ENCODE measurements around the gene HTATIP2.

The HTATIP2 gene

GRCh38 chr11:20363500-20364340 is at the start of gene HTATIP2:
Gene HTATIP2 (plus strand): TSS chr11:20363714. CDS start chr11:20364238, 524 bp downstream.
- Histone ChIP-seq H3K27me3 (ENCODE audit: low read depth) (no peaks in the 10 kb centered on the region), H3K4me3 (no peak within 1 kb of the TSS), H3K4me1 (peaks cover 13% of the 10 kb centered on the region), H3K9me3 (no peaks in the 10 kb centered on the region), H3K36me3 (replicated peaks) (no peaks in the 10 kb centered on the region)
- no peak for DNase-seq (ENCODE audit: low spot score in 2 of 2)
- in situ Hi-C loops (cut with MboI; ENCODE audit: low sequenced_read_pairs), result loop anchor here (25.0 kb wide), 1 partner anchor 249 kb away; no protein-coding TSS in a partner anchor

DNA sequence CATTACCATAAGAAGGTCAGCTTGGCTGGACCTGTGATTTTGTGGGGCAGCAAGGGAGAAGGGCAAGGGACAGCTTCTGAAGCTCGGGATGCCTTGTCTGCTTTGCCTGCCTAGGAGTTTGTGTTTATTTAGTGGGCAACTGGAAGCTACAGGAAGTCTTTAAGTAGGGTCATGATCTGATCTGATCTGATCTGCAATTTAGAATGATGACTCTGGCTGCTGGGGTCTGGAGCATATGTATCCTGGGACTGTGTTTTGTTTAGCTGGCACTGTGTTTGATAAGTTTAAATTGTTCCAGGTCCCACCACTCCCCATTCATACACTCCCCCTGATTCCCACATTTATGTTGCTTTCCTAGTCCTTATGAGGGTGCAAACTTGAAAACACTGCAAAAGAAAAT is 47.7 kb upstream of the HTATIP2 start:
- Histone ChIP-seq H3K36me3 (replicated peaks) (no peaks in the 10 kb centered on the region), H3K4me3 (no peak overlapping the region), H3K4me1 (no peaks in the 10 kb centered on the region), H3K27me3 (ENCODE audit: low read depth) (no peaks in the 10 kb centered on the region), H3K9me3 (no peaks in the 10 kb centered on the region)
- in situ Hi-C loops (cut with MboI; ENCODE audit: low sequenced_read_pairs), result no loop called here
- no peak for DNase-seq (ENCODE audit: low spot score in 2 of 2)

DNA sequence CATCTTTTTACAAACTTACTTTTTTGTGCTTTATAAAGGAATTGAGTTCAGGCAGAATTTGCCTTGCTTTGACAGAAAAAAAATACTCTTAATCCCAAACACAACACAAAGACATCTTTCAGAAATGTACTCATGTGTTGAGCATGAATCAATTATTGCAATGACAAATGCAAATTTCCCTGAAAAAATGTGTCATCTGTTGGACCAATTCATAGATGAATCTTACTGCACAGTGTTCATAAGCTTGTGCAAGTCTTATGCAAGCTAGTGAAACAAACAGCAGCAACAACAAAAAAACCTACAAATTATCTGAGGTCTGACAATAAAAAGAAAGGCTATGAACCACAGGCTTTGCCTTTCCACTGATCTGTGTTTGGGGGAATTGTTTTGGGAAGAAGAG is 42.3 kb upstream of the HTATIP2 start:
- no peak for DNase-seq (ENCODE audit: low spot score in 2 of 2)
- in situ Hi-C loops (cut with MboI; ENCODE audit: low sequenced_read_pairs), result no loop called here
- 0 out of 2 replicates have a peak, but pooled peaks cover 6% of the 10 kb centered on the region for H3K27me3 ChIP-seq (ENCODE audit: low read depth)

DNA sequence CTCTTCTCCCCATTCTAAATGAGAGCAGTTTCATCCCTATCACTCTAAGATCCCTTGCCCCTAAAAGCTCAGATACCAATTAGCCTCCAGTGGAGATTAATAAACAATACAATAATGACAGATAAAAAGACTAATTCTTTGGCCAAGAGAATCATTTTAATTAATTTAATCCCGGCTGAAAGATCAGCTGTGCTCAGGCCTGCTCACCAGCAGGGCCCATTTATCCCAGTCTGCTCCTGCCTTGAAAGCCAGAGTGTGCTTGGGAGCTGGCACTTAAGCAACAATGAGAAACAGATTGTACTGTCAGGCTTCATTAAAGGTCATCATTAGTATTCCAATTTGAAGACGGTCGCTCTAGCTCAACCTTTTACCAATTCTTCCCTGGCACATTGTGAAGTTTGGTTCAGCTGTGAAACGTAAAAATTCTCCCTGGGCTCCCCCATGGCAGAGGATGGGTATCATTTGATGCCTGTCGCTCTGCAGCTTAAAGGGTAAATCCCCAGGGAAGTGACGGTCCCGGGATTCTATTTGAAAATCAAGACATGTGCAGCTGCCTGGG is 36.1 kb upstream of the HTATIP2 start:
- Histone ChIP-seq H3K36me3 (replicated peaks) (no peaks in the 10 kb centered on the region), H3K4me1 (no peaks in the 10 kb centered on the region), H3K4me3 (no peak overlapping the region), H3K9me3 (no peaks in the 10 kb centered on the region), H3K27me3 (ENCODE audit: low read depth) (peaks cover 6% of the 10 kb centered on the region)
- in situ Hi-C loops (cut with MboI; ENCODE audit: low sequenced_read_pairs), result no loop called here
- DNase-seq (ENCODE audit: low spot score in 2 of 2), result no peak

More for the DNA sequence above, 42.3 kb upstream of the HTATIP2 start:
- Histone ChIP-seq H3K36me3 (replicated peaks) (no peaks in the 10 kb centered on the region), H3K4me3 (no peak overlapping the region), H3K4me1 (no peaks in the 10 kb centered on the region), H3K9me3 (no peaks in the 10 kb centered on the region)

GRCh38 chr11:20336056-20336455 is 27.5 kb upstream of the HTATIP2 start:
- no peaks in the 10 kb centered on the region for H3K36me3 ChIP-seq (replicated peaks)
- DNase-seq (ENCODE audit: low spot score in 2 of 2), result no peak
- H3K4me1 ChIP-seq, result no peaks in the 10 kb centered on the region
- peaks cover 22% of the 10 kb centered on the region for H3K27me3 ChIP-seq (ENCODE audit: low read depth)
- H3K9me3 ChIP-seq, result no peaks in the 10 kb centered on the region
- in situ Hi-C loops (cut with MboI; ENCODE audit: low sequenced_read_pairs), result no loop called here
- no peak overlapping the region for H3K4me3 ChIP-seq

DNA sequence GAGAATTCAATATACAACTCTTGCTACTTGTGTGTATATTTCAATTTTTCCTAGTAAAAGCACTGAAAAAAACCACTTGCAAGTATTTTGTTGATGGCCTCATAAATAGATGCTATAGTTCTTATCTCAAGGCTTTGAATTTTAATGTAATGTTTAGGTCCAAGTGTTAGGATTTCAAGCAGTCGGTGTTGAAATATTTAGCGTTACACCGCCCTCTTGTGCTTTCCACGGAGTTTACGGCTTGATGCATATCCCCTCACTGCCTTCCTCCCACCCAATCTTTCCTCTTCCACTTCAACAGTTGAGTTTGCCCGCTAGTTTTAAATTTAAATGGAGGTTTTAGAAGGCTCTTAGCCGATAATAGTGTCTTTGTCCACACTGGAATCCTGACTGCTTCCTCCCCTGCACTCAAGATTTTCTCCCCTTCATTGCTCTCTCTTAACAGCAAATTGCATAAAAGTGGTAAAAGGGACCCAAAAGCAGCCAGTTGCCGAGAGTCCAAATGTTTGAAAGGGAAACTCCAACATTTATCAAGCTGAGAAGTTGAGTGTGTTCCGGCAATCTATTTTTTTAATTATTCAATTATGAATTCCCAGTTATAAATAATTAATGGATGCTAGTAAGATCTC is 25.9 kb upstream of the HTATIP2 start:
- H3K27me3 ChIP-seq (ENCODE audit: low read depth), result peaks cover 16% of the 10 kb centered on the region
- no peaks in the 10 kb centered on the region for H3K9me3 ChIP-seq
- peak; percentile 62 to 68 for DNase-seq (ENCODE audit: low spot score in 2 of 2)
- in situ Hi-C loops (cut with MboI; ENCODE audit: low sequenced_read_pairs), result no loop called here
- no peak overlapping the region for H3K4me3 ChIP-seq
- H3K4me1 ChIP-seq, result no peaks in the 10 kb centered on the region
- no peaks in the 10 kb centered on the region for H3K36me3 ChIP-seq (replicated peaks)

- peak in 1 of 2 experiments; percentile 52 for DNase-seq (ENCODE audit: low spot score in 2 of 2)
- in situ Hi-C loops (cut with MboI; ENCODE audit: low sequenced_read_pairs), result loop anchor here (5.0 to 10.0 kb wide), 2 partner anchors 215 to 398 kb away; no protein-coding TSS in a partner anchor
- H3K9me3 ChIP-seq, result no peaks in the 10 kb centered on the region
- no peak overlapping the region for H3K4me3 ChIP-seq
- H3K4me1 ChIP-seq, result no peaks in the 10 kb centered on the region
- no peaks in the 10 kb centered on the region for H3K36me3 ChIP-seq (replicated peaks)
- peaks cover 31% of the 10 kb centered on the region for H3K27me3 ChIP-seq (ENCODE audit: low read depth)
Measured at GRCh38 chr11:20342347-20343141, 21.0 kb upstream of the HTATIP2 start.

GRCh38 chr11:20351136-20351535 is 12.4 kb upstream of the HTATIP2 start:
- no peak for DNase-seq (ENCODE audit: low spot score in 2 of 2)
- H3K9me3 ChIP-seq, result no peaks in the 10 kb centered on the region
- no peaks in the 10 kb centered on the region for H3K36me3 ChIP-seq (replicated peaks)
- in situ Hi-C loops (cut with MboI; ENCODE audit: low sequenced_read_pairs), result loop anchor here (25.0 kb wide), 1 partner anchor 261 kb away; no protein-coding TSS in a partner anchor
- no peak overlapping the region for H3K4me3 ChIP-seq
- peaks cover 3% of the 10 kb centered on the region; the same call in 1 of the 2 replicates for H3K27me3 ChIP-seq (ENCODE audit: low read depth)
- H3K4me1 ChIP-seq, result no peaks in the 10 kb centered on the region

DNA sequence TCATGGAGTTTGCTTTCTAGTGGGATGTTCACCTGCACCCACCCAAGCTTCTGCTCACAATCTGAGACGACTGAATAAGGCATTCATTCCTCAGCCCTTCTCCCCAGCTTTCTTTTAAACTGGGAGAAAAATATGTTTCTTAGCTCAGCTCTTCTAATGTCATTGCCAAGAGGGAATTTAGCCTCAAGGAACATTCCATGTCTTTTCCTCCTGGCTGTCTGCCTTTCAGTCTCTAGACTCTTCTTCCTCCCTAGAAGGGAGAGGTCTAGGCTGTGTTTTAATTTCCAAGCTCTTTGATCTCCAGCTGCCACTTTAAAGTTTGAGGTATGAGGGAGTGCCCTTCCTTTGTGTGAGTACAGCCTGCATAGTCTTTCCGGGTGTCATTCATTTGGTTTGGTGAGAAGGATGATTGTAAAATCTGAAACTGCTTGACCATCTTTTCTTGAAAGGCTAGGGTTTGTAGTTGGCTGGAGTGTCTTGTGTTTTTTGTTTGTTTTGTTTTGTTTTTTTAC is 11.7 kb upstream of the HTATIP2 start:
- no peak overlapping the region for H3K4me3 ChIP-seq
- H3K4me1 ChIP-seq, result no peaks in the 10 kb centered on the region
- in situ Hi-C loops (cut with MboI; ENCODE audit: low sequenced_read_pairs), result loop anchor here (25.0 kb wide), 1 partner anchor 260 kb away; no protein-coding TSS in a partner anchor
- no peaks in the 10 kb centered on the region for H3K36me3 ChIP-seq (replicated peaks)
- peaks cover 3% of the 10 kb centered on the region; the same call in 1 of the 2 replicates for H3K27me3 ChIP-seq (ENCODE audit: low read depth)
- no peaks in the 10 kb centered on the region for H3K9me3 ChIP-seq
- DNase-seq (ENCODE audit: low spot score in 2 of 2), result no peak

DNA sequence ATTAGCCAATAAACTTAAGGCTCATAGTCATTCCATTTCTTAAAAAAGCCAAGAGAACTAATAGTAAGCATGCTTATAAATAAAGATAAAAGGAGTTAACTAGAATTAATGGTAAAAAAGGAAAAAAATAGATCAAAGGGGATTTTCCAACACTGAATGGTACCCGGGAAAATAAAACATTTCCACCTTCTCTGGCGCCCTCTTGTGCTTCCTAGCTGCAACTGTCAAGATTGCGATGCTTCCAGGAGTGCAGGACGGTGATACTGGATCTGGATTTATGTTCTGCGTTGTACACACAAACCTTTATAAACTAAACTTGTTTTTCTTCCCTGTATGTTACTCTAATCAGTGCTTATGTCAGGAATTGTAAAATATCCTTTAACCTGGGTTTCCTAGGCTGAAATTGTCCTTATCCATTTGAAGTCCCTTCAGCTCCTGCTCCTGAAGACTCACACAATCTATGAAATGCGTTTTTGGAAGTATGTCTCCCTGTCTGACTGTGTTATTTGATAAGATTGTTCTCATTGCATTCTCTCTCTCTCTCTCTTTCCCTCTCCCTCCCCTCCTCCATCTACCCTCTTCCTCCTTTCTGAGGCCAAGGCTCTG is 9.6 kb upstream of the HTATIP2 start:
- Histone ChIP-seq H3K4me3 (no peak overlapping the region), H3K27me3 (ENCODE audit: low read depth) (no peaks in the 10 kb centered on the region), H3K4me1 (no peaks in the 10 kb centered on the region), H3K36me3 (replicated peaks) (no peaks in the 10 kb centered on the region), H3K9me3 (no peaks in the 10 kb centered on the region)
- in situ Hi-C loops (cut with MboI; ENCODE audit: low sequenced_read_pairs), result loop anchor here (25.0 kb wide), 1 partner anchor 258 kb away; no protein-coding TSS in a partner anchor
- DNase-seq (ENCODE audit: low spot score in 2 of 2), result peak; percentile 35 to 67

DNA sequence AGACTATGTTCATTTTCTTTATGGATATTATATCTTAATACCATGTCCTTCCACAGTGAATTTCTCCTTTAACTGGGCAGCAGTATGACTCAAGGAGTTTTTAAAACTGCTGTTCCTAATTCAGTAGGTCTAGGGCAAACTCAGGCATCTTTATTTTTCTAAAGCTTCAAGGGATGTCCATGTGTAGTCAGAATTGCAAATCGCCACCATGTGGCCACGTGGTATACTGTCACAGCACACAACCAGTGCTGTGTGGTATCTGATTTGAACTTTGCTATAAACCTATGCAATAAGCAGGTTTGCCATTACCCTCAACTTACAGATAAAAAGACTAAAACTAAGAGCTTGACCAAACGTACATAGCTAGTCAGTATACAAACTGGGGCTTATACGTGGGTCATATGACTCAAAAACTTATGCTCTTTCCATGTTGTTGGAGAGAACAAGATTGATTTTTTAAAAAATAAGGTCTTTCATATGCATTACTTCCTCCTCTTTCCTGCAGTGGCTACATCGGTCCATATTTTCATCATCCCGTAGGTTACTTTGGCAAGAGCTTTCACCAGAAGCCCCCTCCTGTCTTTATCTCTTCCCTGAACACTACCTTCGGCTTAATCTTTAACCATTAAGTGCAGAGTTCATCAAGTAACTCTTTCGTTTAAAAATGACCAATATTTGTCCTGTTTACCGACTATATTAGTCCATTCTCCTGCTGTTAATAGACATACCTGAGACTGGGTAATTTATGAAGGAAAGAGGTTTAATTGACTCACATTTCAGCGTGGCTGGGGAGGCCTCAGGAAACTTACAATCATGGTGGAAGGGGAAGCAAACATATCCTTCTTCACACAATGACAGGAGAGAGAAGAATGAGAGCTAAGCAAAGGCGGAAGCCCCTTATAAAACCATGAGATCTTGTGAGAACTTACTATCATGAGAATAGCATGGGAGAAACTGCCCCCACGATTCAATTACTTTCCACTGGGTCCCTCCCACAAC is 8.0 kb upstream of the HTATIP2 start:
- Histone ChIP-seq H3K27me3 (ENCODE audit: low read depth) (no peaks in the 10 kb centered on the region), H3K36me3 (replicated peaks) (no peaks in the 10 kb centered on the region), H3K9me3 (no peaks in the 10 kb centered on the region), H3K4me1 (no peaks in the 10 kb centered on the region), H3K4me3 (no peak overlapping the region)
- DNase-seq (ENCODE audit: low spot score in 2 of 2), result peak; percentile 45 to 60
- in situ Hi-C loops (cut with MboI; ENCODE audit: low sequenced_read_pairs), result loop anchor here (25.0 kb wide), 1 partner anchor 257 kb away; no protein-coding TSS in a partner anchor

- in situ Hi-C loops (cut with MboI; ENCODE audit: low sequenced_read_pairs), result loop anchor here (25.0 kb wide), 1 partner anchor 255 kb away; no protein-coding TSS in a partner anchor
- no peaks in the 10 kb centered on the region for H3K4me1 ChIP-seq
- no peak for DNase-seq (ENCODE audit: low spot score in 2 of 2)
Measured at GRCh38 chr11:20357150-20357549, 6.4 kb upstream of the HTATIP2 start.

More at GRCh38 chr11:20357150-20357549, 6.4 kb upstream of the HTATIP2 start:
- H3K4me3 ChIP-seq, result no peak overlapping the region
- no peaks in the 10 kb centered on the region for H3K27me3 ChIP-seq (ENCODE audit: low read depth)
- no peaks in the 10 kb centered on the region for H3K9me3 ChIP-seq
- H3K36me3 ChIP-seq (replicated peaks), result no peaks in the 10 kb centered on the region

Data from HAP-1 (cell line).